Chondrocyte (in vitro differentiated cells): ENCODE measurements around the gene CD36. TPM values are rescaled to one million over a fixed set of nuclear protein-coding genes. Genes with fewer than 3 reads are reported as not detected.

Source experiments
- DNase-seq: peaks from one replicate; pipeline ENCODE4 v3.0.0; 2021; ENCODE audit warnings: mixed read lengths, low spot score
- H3K27ac Mint-ChIP-seq: one replicate; pipeline ENCODE4 v1.8.0; 2021; ENCODE audit warnings: mild to moderate bottlenecking, moderate library complexity, mixed read lengths; ENCODE audit not compliant: unreplicated experiment
- H3K27me3 Mint-ChIP-seq: 2 replicates; pipeline ENCODE4 v1.8.0; 2021; ENCODE audit warnings: low read depth, mixed read lengths
- H3K36me3 Mint-ChIP-seq: 2 replicates; pipeline ENCODE4 v1.8.0; 2021; ENCODE audit warnings: low read depth, mixed read lengths
- H3K4me1 Mint-ChIP-seq: 2 replicates; pipeline ENCODE4 v1.8.0; 2021; ENCODE audit warnings: low read depth, mild to moderate bottlenecking, mixed read lengths
- H3K4me3 Mint-ChIP-seq: one replicate; pipeline ENCODE4 v1.8.0; 2021; ENCODE audit warnings: mild to moderate bottlenecking, moderate library complexity, mixed read lengths; ENCODE audit not compliant: unreplicated experiment
- H3K9me3 Mint-ChIP-seq: 2 replicates; pipeline ENCODE4 v1.8.0; 2021; ENCODE audit warnings: low read depth, mixed read lengths
- total RNA-seq: library from RNA; stranded (reverse); gene quantifications from 3 replicates; pipeline ENCODE4 v1.2.1, GENCODE V29; 2021
- TF ChIP-seq, protein P1 (sequence below): fragments of 200-600 bp; sonication (generic); IDR thresholded peaks from 2 replicates; pipeline ENCODE4 v1.5.0; 2021; ENCODE audit warnings: antibody characterized with exemption, mild to moderate bottlenecking, moderate library complexity

The CD36 gene
- total RNA-seq, 1 donor from 2014 or later, result 0.72 TPM

DNA sequence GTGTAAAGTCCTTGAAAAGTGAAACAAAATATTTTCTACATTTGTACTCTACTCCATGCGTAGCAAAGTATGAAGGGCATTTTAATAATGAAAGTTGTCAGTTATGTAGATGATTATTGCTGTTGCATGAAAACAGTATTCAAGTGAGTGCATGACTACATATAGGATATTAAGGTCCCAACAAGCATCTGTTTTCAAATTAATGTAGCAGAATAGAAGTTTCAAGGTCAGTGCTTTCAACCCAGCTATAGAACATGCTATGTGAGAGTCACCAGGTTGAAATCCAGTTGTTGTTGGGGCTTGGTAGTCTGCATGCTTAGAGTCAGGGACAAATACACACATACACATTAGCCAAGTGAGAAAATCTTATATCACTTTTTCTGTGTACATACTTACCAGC lies 14.8 kb downstream of the CD36 start:
- H3K27me3 Mint-ChIP-seq, result no peaks in the 10 kb centered on the region
- no peaks in the 10 kb centered on the region for H3K36me3 Mint-ChIP-seq
- no peaks in the 10 kb centered on the region for H3K9me3 Mint-ChIP-seq
- H3K27ac Mint-ChIP-seq, result no peak overlapping the region
- no peak overlapping the region for H3K4me3 Mint-ChIP-seq
- TF ChIP-seq, protein P1, sequence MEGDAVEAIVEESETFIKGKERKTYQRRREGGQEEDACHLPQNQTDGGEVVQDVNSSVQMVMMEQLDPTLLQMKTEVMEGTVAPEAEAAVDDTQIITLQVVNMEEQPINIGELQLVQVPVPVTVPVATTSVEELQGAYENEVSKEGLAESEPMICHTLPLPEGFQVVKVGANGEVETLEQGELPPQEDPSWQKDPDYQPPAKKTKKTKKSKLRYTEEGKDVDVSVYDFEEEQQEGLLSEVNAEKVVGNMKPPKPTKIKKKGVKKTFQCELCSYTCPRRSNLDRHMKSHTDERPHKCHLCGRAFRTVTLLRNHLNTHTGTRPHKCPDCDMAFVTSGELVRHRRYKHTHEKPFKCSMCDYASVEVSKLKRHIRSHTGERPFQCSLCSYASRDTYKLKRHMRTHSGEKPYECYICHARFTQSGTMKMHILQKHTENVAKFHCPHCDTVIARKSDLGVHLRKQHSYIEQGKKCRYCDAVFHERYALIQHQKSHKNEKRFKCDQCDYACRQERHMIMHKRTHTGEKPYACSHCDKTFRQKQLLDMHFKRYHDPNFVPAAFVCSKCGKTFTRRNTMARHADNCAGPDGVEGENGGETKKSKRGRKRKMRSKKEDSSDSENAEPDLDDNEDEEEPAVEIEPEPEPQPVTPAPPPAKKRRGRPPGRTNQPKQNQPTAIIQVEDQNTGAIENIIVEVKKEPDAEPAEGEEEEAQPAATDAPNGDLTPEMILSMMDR, result no peak
- no peaks in the 10 kb centered on the region for H3K4me1 Mint-ChIP-seq
- no peak for DNase-seq

DNA sequence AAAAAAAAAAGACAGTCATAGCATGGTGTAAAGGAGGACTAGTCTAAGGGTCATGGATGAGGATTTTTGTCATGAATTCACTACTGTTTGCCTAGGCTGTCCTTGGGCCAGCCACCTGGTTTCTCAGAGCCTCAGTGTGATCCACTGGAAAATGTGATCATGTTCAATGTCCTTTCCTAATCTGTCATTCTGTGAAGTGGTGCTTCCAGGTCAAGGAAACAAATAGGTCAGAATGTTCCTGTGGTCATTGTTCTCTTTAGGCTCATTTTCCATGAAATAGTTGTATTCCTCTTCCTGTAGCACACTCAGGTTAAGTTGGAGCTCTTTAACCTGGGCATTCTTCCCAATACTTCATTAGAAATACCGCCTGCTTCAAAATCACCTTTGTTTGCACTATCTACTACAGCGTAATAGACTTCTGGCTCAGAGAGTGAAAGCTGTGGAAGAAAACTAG lies 16.5 kb downstream of the CD36 start:
- no peak overlapping the region for H3K27ac Mint-ChIP-seq
- no peaks in the 10 kb centered on the region for H3K9me3 Mint-ChIP-seq
- H3K4me3 Mint-ChIP-seq, result no peak overlapping the region
- TF ChIP-seq, protein P1, result no peak
- peaks cover 9% of the 10 kb centered on the region for H3K4me1 Mint-ChIP-seq
- no peaks in the 10 kb centered on the region for H3K36me3 Mint-ChIP-seq
- no peak for DNase-seq
- no peaks in the 10 kb centered on the region for H3K27me3 Mint-ChIP-seq

GRCh38 chr7:80656029-80656428 lies 17.6 kb downstream of the CD36 start:
- no peaks in the 10 kb centered on the region for H3K36me3 Mint-ChIP-seq
- no peaks in the 10 kb centered on the region for H3K9me3 Mint-ChIP-seq
- TF ChIP-seq, protein P1, result no peak
- H3K27ac Mint-ChIP-seq, result no peak overlapping the region
- DNase-seq, result no peak
- no peak overlapping the region for H3K4me3 Mint-ChIP-seq
- peaks cover 9% of the 10 kb centered on the region for H3K4me1 Mint-ChIP-seq
- no peaks in the 10 kb centered on the region for H3K27me3 Mint-ChIP-seq

DNA sequence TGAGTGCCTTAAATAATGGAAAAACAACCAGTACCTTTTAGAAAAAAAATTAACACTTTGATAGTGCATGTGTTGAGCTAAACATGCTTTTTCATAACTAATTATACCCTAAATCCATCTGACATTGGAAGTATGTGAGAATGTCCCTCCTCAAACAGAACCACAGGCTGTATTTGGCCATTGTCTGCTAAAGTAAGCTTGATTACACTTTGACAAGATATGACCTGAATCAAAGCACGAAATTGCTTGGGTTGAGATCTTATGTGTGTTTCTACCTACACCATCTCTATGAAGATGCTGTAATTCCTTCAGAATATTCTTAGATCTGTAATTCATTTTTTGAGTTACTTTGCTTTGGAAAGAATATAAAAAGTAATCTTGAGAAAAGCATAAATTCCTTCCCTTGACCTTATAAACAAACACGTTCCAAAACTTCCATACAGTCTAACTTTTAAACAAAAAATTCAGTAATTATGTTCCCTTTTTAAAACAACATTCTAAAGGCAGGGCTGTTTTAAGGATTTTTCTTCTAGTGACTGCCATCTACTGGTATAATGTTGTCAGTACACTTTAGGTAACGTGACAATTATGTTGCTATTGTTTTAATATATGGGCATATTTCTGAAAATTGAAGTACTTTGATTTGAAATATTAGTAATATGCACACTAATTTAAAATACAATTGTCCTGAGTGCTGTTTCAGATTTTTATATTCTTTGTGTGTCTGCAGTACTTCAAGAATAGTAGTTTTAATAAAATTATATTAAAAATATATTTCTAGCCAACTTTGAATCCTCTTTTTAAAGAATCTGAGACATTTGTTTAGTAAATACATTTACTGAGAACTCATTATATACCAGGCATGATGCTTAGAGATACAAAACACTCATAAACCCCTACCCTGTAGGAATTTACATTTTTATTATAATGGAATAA lies 20.9 kb downstream of the CD36 start:
- Mint-ChIP-seq H3K4me3 (no peak overlapping the region), H3K4me1 (peaks cover 9% of the 10 kb centered on the region), H3K9me3 (no peaks in the 10 kb centered on the region), H3K36me3 (no peaks in the 10 kb centered on the region), H3K27ac (no peak overlapping the region), H3K27me3 (no peaks in the 10 kb centered on the region)
- TF ChIP-seq, protein P1, result peak; percentile 98
- no peak for DNase-seq

DNA sequence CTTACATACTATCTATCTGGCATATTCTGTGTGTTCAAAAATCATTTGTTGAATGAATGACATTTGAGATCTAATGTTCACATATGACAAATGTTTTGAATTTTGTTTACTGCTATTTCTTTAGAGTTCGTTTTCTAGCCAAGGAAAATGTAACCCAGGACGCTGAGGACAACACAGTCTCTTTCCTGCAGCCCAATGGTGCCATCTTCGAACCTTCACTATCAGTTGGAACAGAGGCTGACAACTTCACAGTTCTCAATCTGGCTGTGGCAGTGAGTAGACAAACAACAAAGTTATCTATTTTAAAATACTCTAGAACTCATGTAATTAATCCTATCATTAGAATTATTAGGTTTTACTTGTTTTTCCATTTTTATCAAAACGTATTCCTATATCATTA lies 22.5 kb downstream of the CD36 start:
- Mint-ChIP-seq H3K27me3 (no peaks in the 10 kb centered on the region), H3K27ac (no peak overlapping the region), H3K36me3 (no peaks in the 10 kb centered on the region), H3K4me1 (peaks cover 9% of the 10 kb centered on the region), H3K9me3 (no peaks in the 10 kb centered on the region), H3K4me3 (no peak overlapping the region)
- TF ChIP-seq, protein P1, result no peak
- DNase-seq, result no peak
